Fibroblast of pulmonary artery (primary cell): ENCODE measurements around the gene RCC2.

Source experiments
- DNase-seq: peaks from one replicate; pipeline ENCODE4 v3.0.0-alpha.2; 2010; ENCODE audit warnings: low read depth
- H3K4me3 ChIP-seq: replicated peaks from 2 replicates; pipeline ENCODE4 v1.5.1; 2011; ENCODE audit warnings: low read depth, mild to moderate bottlenecking, control low read depth, low read length, moderate library complexity
- CTCF ChIP-seq: IDR thresholded peaks from 2 replicates; pipeline ENCODE4 v1.5.1; 2011; ENCODE audit warnings: mild to moderate bottlenecking, control low read depth, low read length, inconsistent platforms; ENCODE audit errors: missing control alignments

RCC2 gene

GRCh38 chr1:17359808-17360207, 79.7 kb downstream of the RCC2 start:
- no peak for DNase-seq
- no peak for TF ChIP-seq CTCF
- no peak overlapping the region for H3K4me3 ChIP-seq

- TF ChIP-seq CTCF, result no peak
- H3K4me3 ChIP-seq, result no peak overlapping the region
- DNase-seq, result no peak
These were observed 80.4 kb downstream of the RCC2 start for GRCh38 chr1:17359031-17359430.

GRCh38 chr1:17358557-17358956, 80.9 kb downstream of the RCC2 start:
- no peak overlapping the region for H3K4me3 ChIP-seq
- TF ChIP-seq CTCF, result no peak
- DNase-seq, result no peak
